ENCODE results near the gene TTC13.

GRCh38 chr1:231020816-231021215 is 42.2 kb upstream of the TTC13 start:
- TF ChIP-seq CTCF (IDR thresholded peaks at IDR 0.05 in 4 of 5, conservative IDR thresholded peaks at IDR 0.05 in 1 of 5) (no peak), POLR2A (IDR thresholded peaks at IDR 0.05) (no peak)
